IPS-18c (cell line): ENCODE data around the gene ETHE1.

Experiments used
- H3K4me3 ChIP-seq: 2 replicates; pipeline ENCODE4 v1.7.0; 2013; ENCODE audit warnings: low read depth, mild to moderate bottlenecking, low read length, moderate library complexity; ENCODE audit not compliant: insufficient read depth
- H3K9me3 ChIP-seq: one replicate; pipeline ENCODE4 v1.6.1; 2013; ENCODE audit warnings: mild to moderate bottlenecking, low read length, moderate library complexity; ENCODE audit not compliant: control insufficient read depth, insufficient read depth

The ETHE1 gene

GRCh38 chr19:43463381-43464133 lies 63.4 kb downstream of the ETHE1 start:
- peak overlapping the region; percentile 93 for H3K4me3 ChIP-seq
- H3K9me3 ChIP-seq, result no peaks in the 10 kb centered on the region

- Histone ChIP-seq H3K9me3 (no peaks in the 10 kb centered on the region), H3K4me3 (peak overlapping the region; percentile 57)
Observed at GRCh38 chr19:43462785-43463380, 64.1 kb downstream of the ETHE1 start.

- peak overlapping the region; percentile 57 for H3K4me3 ChIP-seq
- no peaks in the 10 kb centered on the region for H3K9me3 ChIP-seq
Observed at GRCh38 chr19:43462383-43462782, 64.6 kb downstream of the ETHE1 start.

GRCh38 chr19:43461303-43461702 lies 65.7 kb downstream of the ETHE1 start:
- Histone ChIP-seq H3K9me3 (no peaks in the 10 kb centered on the region), H3K4me3 (no peak overlapping the region)

- Histone ChIP-seq H3K9me3 (no peaks in the 10 kb centered on the region), H3K4me3 (no peak overlapping the region)
Observed at GRCh38 chr19:43460362-43461016, 66.5 kb downstream of the ETHE1 start.

- Histone ChIP-seq H3K9me3 (no peaks in the 10 kb centered on the region), H3K4me3 (no peak overlapping the region)
Observed at GRCh38 chr19:43457809-43458208, 69.2 kb downstream of the ETHE1 start.
